Ureter (tissue), 1 donor: ENCODE results near the gene TMEM134. TPM values are rescaled to one million over a fixed set of nuclear protein-coding genes. Genes with fewer than 3 reads are reported as not detected.
"Not testable (repeated sequence)": the region's sequence is repeated elsewhere in the genome, so short reads cannot be mapped to it uniquely, and the experiment has no call there.

Experiments
- DNase-seq: peaks from one replicate; pipeline ENCODE4 v3.0.0-alpha.2; 2020; ENCODE audit warnings: low spot score
- total RNA-seq: library from RNA; stranded (reverse); gene quantifications from one replicate; pipeline ENCODE4 v1.2.4, GENCODE V29; 2023
- donor health status: DM: yes; HTN: yes; CAD: no.

The TMEM134 gene
- total RNA-seq, 1 donor from 2014 or later: 134 TPM

GRCh38 chr11:67438158-67438902 is 30.7 kb downstream of the TMEM134 start:
- no peak for DNase-seq

- no peak for DNase-seq
These were observed 31.3 kb downstream of the TMEM134 start for GRCh38 chr11:67437809-67438157.

- no peak for DNase-seq
These were observed 31.8 kb downstream of the TMEM134 start, which contains the start of gene PTPRCAP for GRCh38 chr11:67437082-67437808. Gene PTPRCAP (minus strand): TSS chr11:67437682. CDS start chr11:67437619, 63 bp downstream.

DNA sequence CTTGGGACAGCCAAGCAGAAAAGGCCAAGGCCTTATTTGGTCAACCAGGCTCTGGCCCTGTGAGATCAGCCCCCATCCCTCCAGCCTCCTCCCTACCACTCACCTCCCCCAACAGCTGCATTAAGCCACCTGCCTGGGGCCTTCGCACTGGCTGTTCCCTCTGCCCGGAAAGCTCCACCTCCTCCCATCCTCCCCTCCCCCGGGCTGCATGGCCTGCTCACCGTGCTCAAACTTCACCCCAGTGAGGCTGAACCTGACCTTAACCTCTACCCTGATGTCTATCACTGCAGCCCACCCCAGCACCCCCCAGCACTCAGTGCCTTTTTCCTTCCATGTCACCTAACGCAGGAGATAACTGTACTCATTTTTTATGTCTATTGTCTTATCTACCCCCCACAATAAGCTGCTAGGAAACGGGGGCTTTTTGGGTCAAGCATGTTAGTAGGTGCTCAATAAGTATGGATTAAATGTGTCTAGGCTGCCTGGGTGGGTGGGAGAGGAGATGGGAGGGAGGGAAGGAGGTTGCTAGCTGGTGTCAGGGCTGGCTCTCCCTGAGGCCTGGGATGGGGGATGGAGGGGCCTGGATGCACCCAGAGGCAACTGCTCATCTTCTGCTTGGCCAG is 32.5 kb downstream of the TMEM134 start:
- no peak for DNase-seq

DNA sequence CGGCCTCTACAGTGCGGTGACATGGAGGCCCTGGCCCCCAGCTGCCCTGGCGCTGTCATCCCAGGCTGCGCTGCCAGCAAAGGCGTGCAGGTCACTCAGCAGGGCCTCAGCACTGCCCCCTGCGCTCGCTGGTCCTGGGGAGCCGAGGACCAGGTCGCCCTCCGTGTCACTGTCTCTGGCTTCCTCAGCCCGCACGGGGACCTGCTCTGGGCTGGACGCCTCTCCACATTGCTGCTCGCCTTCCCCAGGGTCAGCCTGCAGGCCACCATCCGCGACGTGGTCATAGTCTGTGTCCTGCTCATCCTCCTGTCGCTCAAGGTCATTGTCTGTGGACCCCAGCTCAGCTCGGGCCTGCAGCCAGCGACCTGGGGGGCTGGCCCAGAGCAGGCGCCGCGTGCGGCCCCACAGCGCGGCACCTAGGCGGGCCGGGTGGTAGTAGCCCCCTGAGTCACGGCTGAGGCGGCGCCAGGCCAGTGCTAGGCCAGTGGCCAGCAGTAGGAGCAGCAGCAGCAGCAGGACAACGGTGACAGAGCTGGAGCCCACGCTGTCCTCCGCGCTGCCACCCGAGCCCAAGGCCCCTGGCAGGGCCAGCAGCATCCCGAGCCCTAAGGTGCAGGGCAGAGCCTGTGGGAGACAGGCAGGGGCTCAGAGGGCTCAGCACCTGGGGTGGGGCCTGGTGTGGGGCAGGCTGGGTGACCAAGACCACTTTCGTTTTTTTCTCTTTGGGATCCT is 33.2 kb downstream of the TMEM134 start:
- DNase-seq: no peak

- DNase-seq: no peak
These were observed 33.9 kb downstream of the TMEM134 start for GRCh38 chr11:67435031-67435726.

DNA sequence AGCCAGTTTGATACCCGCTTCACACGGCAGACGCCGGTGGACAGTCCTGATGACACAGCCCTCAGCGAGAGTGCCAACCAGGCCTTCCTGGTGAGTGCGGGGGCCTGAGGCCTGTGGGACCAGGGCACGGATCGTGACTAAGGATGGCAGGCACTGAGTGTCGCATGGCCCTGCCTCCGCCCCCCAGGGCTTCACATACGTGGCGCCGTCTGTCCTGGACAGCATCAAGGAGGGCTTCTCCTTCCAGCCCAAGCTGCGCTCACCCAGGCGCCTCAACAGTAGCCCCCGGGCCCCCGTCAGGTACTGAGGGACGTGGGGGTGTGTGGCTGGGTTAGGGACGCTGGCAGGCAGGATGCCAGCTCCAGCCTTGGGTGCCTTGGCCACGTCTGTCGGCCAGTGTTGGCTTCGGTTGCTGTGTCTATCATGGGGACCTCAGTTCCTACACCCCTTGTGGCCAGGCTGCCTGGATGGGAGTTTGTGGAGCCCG is 34.6 kb downstream of the TMEM134 start:
- DNase-seq: no peak

DNA sequence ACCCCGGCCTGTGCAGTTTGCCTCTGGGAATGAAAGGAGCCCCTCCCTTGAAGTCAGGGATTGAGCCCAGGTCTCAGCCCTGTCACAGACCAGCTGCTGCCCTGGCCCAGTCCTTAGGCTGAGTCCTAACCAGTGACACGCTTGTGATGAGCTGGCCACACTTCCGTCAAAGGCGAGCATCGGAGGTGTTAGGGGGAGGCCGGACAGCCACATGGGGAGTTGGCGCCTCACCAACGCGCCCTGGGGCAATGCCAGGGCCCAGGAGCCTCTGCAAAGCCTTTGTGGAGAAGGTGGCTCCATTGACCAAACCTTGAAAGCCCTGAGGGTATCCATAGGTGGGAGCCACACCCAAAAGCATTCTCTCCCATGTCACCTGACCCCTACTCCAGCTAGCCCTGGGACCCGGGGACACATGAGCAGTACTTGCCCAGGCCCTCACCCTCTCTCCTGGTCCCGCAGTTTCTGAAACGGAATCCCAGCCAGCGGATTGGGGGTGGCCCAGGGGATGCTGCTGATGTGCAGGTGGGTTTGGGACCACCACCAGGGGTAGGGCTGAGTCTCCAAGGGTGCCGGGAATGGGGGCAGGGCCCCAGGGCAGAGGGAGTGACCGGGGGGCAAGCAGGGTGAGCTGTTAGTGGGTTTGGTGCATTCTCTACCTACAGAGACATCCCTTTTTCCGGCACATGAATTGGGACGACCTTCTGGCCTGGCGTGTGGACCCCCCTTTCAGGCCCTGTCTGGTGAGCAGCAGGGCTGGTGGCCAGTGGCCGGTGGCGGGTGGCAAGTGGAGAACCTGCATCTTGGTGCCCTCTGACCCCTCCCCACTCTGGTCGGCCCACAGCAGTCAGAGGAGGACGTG is 35.3 kb downstream of the TMEM134 start:
- no peak for DNase-seq

DNA sequence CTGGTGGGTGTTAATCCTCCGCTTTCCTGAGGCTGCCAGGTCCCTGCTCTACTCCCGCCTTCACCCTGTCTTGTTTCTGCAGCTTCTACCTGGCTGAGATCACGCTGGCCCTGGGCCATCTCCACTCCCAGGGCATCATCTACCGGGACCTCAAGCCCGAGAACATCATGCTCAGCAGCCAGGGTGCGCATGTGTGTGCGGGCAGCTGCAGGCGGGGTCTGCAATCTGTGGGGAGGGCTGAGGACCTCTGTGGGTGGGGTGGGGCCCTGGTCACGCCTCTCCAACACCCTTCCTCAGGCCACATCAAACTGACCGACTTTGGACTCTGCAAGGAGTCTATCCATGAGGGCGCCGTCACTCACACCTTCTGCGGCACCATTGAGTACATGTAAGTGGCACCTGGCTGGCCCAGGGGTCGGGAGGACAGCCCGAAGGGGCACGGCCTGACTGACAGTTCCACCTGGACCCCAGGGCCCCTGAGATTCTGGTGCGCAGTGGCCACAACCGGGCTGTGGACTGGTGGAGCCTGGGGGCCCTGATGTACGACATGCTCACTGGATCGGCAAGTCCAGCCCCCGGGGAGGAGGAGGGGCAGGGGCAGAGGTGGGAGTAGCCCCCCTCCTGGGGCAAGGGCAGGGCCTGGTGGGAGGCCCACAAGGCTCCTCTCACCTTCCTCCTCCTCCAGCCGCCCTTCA is 36.2 kb downstream of the TMEM134 start:
- no peak for DNase-seq

DNA sequence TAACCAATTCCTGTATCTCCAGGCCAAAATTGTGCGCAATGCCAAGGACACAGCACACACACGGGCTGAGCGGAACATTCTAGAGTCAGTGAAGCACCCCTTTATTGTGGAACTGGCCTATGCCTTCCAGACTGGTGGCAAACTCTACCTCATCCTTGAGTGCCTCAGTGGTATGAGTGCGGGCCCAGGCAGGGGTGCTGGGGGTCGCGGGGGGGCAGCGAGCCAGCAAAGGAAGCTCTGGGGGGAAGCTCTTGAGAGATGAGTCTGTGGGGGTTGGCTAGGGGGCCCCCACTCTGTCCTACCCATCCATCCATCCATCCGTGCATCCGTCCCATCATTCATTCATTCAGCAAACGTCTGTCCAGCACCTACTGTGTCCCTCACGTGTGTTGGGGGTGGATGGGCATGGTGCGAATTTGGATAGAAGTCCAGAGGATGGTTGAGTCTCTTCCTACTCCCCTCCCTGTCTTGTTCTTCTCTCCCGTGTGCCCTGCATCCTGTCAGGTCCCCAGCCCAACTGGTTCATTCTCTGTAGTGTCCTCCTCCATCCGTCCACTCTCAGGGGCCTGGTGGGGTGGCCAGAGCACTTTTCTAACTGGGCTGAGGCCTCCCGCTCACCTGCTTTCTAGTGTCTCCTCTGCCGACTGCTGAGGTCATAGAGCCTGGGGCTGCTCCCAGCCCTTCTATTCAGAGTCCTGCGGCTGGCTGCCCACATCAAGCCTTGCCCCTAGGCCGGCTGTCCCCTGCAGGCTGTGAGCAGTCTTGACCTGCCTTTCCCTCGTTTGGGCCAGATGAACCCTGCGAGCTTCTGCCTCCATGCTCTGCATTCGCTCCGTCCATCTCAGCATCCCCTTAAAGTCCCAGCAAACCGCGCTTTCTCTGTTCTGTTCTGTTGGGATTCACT is 37.5 kb downstream of the TMEM134 start:
- no peak for DNase-seq

- DNase-seq: no peak
These were observed 39.3 kb downstream of the TMEM134 start for GRCh38 chr11:67429722-67430121.

GRCh38 chr11:67429038-67429668 is 39.9 kb downstream of the TMEM134 start:
- DNase-seq: no peak

GRCh38 chr11:67428052-67429001 is 40.7 kb downstream of the TMEM134 start, which contains the start of gene RPS6KB2:
Gene RPS6KB2 (plus strand): TSS chr11:67428494. CDS start chr11:67428546, 52 bp downstream.
- DNase-seq: peak; percentile 99

DNA sequence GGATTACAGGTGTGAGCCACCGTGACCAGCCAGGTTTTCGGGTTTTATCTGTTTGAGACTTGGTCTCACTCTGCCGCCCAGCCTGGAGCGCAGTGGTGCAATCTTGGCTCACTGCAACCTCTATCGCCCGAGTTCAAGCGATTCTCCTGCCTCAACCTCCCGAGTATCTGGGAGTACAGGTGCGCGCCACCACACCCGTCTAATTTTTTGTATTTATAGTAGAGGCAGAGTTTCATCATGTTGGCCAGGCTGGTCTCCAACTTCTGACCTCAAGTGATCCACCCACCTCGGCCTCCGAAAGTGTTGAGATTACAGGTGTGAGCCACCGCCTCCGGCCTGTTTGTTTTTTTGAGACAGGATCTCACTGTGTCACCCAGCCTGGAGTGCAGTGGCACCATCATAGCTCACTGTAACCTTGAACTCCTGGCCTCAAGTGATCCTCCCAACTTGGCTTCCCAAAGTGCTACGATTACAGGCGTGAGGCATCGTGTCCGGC is 41.6 kb downstream of the TMEM134 start:
- not testable (repeated sequence) for DNase-seq

- DNase-seq: no peak
These were observed 45.0 kb downstream of the TMEM134 start for GRCh38 chr11:67423891-67424613.

DNA sequence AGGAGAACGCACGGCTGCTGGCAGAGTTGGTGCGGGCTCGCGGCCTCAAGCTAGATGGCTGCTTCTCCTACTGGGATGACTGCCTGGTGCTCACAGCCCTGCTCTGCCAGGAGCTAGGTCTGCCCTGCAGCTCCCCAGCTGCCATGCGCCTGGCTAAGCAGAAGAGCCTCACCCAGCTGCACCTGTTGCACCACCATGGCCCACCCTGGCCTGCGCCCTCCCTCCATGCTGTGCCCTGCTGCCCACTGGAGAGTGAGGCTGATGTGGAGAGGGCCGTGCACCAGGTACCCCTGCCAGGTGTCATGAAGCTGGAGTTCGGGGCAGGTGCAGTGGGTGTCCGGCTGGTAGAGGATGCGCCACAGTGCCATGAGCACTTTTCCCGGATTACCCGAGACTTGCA is 45.6 kb downstream of the TMEM134 start:
- DNase-seq: no peak
